CD14-positive monocyte (primary cell): ENCODE data around the gene ACYP2. TPM values are rescaled to one million over a fixed set of nuclear protein-coding genes. Genes with fewer than 3 reads are reported as not detected.
"Not testable (repeated sequence)": the region's sequence is repeated elsewhere in the genome, so short reads cannot be mapped to it uniquely, and the experiment has no call there.

Experiments
- DNase-seq, 3 donors: peaks; one replicate each; pipeline ENCODE4 v3.0.0-alpha.2; 2011 to 2022
- H2AFZ ChIP-seq: 2 replicates; pipeline ENCODE4 v1.6.0; 2012; ENCODE audit warnings: mild to moderate bottlenecking, low read depth, low read length, inconsistent platforms; ENCODE audit not compliant: insufficient read depth, poor library complexity, severe bottlenecking
- H3K27ac ChIP-seq, 2 donors: 1 replicate in 1 of 2; 2 replicates in 1 of 2; pipeline ENCODE4 v1.5.1; 2012 to 2013; ENCODE audit warnings: low read length in 2 of 2, control low read depth in 1 of 2, inconsistent platforms in 1 of 2, low read depth in 1 of 2, mild to moderate bottlenecking in 1 of 2
- H3K27me3 ChIP-seq, 2 donors: one replicate each; pipeline versions ENCODE4 v1.6.0 to v1.6.1; 2011 to 2013; ENCODE audit warnings: low read length in 2 of 2; ENCODE audit not compliant: control insufficient read depth in 2 of 2, insufficient read depth in 2 of 2
- H3K36me3 ChIP-seq, 2 donors: replicated peaks in 1 of 2; 1 replicate in 1 of 2; 2 replicates in 1 of 2; pipeline versions ENCODE4 v1.5.1 to v1.6.1; 2012 to 2013; ENCODE audit warnings: low read length in 2 of 2, control low read depth in 1 of 2, inconsistent platforms in 1 of 2, mild to moderate bottlenecking in 1 of 2; ENCODE audit not compliant: insufficient read depth in 2 of 2, control insufficient read depth in 1 of 2
- H3K4me1 ChIP-seq, 2 donors: 1 replicate in 1 of 2; 2 replicates in 1 of 2; pipeline versions ENCODE4 v1.5.1 to v1.6.1; 2012 to 2013; ENCODE audit warnings: low read length in 2 of 2, control low read depth in 1 of 2, inconsistent platforms in 1 of 2, mild to moderate bottlenecking in 1 of 2, moderate library complexity in 1 of 2; ENCODE audit not compliant: insufficient read depth in 2 of 2, control insufficient read depth in 1 of 2
- H3K4me2 ChIP-seq: replicated peaks from 2 replicates; pipeline ENCODE3; 2012; ENCODE audit warnings: low read length, moderate library complexity, mild to moderate bottlenecking; ENCODE audit not compliant: poor library complexity, severe bottlenecking; ENCODE audit errors: extremely low read depth
- H3K4me3 ChIP-seq, 3 experiments: fragments of 200-600 bp in 1 of 3; sonication (generic) in 1 of 3; replicated peaks in 1 of 3; 1 replicate in 2 of 3; 2 replicates in 1 of 3; pipeline ENCODE4 v1.5.1; 2011 to 2013; ENCODE audit warnings: low read length in 3 of 3, mild to moderate bottlenecking in 3 of 3, control low read depth in 2 of 3, low read depth in 2 of 3, inconsistent platforms in 1 of 3, moderate library complexity in 1 of 3
- H3K79me2 ChIP-seq: 2 replicates; pipeline ENCODE4 v1.6.0; 2012; ENCODE audit warnings: mild to moderate bottlenecking, control low read depth, inconsistent platforms, low read length, moderate library complexity; ENCODE audit not compliant: insufficient read depth
- H3K9ac ChIP-seq: 2 replicates; pipeline ENCODE4 v1.6.0; 2017; ENCODE audit warnings: low read length, mild to moderate bottlenecking; ENCODE audit not compliant: insufficient read depth, poor library complexity, severe bottlenecking
- H3K9me3 ChIP-seq, 2 donors: replicated peaks in 1 of 2; 1 replicate in 1 of 2; 2 replicates in 1 of 2; pipeline versions ENCODE4 v1.5.1 to v1.6.1; 2012 to 2013; ENCODE audit warnings: low read length in 2 of 2, control low read depth in 1 of 2; ENCODE audit not compliant: control insufficient read depth in 1 of 2, insufficient read depth in 1 of 2
- H4K20me1 ChIP-seq: 2 replicates; pipeline ENCODE4 v1.6.0; 2012; ENCODE audit warnings: mild to moderate bottlenecking, low read length, control low read depth, moderate library complexity; ENCODE audit not compliant: insufficient read depth
- H3K27ac Mint-ChIP-seq, 7 donors: one replicate each; pipeline ENCODE4 v1.8.0; 2020; ENCODE audit warnings: mild to moderate bottlenecking in 7 of 7, mixed read lengths in 7 of 7, moderate library complexity in 6 of 7, inconsistent platforms in 2 of 7
- H3K27me3 Mint-ChIP-seq, 3 donors: one replicate each; pipeline ENCODE4 v1.8.0; 2021 to 2022; ENCODE audit warnings: low read depth in 3 of 3, mild to moderate bottlenecking in 3 of 3, mixed read lengths in 3 of 3, moderate library complexity in 3 of 3, inconsistent platforms in 1 of 3
- H3K36me3 Mint-ChIP-seq, 2 donors: one replicate each; pipeline ENCODE4 v1.8.0; 2020; ENCODE audit warnings: mixed read lengths in 2 of 2, inconsistent platforms in 1 of 2, mild to moderate bottlenecking in 1 of 2
- H3K4me1 Mint-ChIP-seq: one replicate; pipeline ENCODE4 v1.8.0; 2020; ENCODE audit warnings: mild to moderate bottlenecking, mixed read lengths
- H3K4me3 Mint-ChIP-seq, 2 donors: one replicate each; pipeline ENCODE4 v1.8.0; 2020; ENCODE audit warnings: mild to moderate bottlenecking in 2 of 2, mixed read lengths in 2 of 2, moderate library complexity in 1 of 2
- H3K9me3 Mint-ChIP-seq, 7 donors: one replicate each; pipeline ENCODE4 v1.8.0; 2020 to 2022; ENCODE audit warnings: mixed read lengths in 7 of 7, mild to moderate bottlenecking in 6 of 7, moderate library complexity in 6 of 7, inconsistent platforms in 2 of 7
- CTCF ChIP-seq: fragments of 200-600 bp; IDR thresholded peaks from one replicate; pipeline ENCODE4 v1.8.0; 2022; ENCODE audit warnings: antibody characterized with exemption, mild to moderate bottlenecking
- WGBS: methylation state at CpG from one replicate; pipeline ENCODE4 v1.1.5; 2013; ENCODE audit warnings: missing lambda C conversion rate; ENCODE audit not compliant: insufficient coverage; 5-methylcytosine and 5-hydroxymethylcytosine counted together
- intact Hi-C, 2 donors: fragments of 100-400 bp; cut with micrococcal nuclease; formaldehyde crosslinking; loops; one replicate each; pipeline versions ENCODE4 v1.15.0 to v1.15.1; 2023
- polyA plus RNA-seq, 3 donors: library from polyadenylated mRNA; depleted of rRNA in 1 of 3; unstranded in 2 of 3; stranded (reverse) in 1 of 3; fragments of 300-500 nt in 2 of 3; fragments of >200 nt in 1 of 3; fragmentation: Illumina TruSeq in 2 of 3; gene quantifications; 1 replicate in 2 of 3; 2 replicates in 1 of 3; pipeline ENCODE4 v1.2.3, GENCODE V29; 2012 to 2021

The ACYP2 gene
- polyA plus RNA-seq, 3 donors, result 6.2 to 10.8 (median 10.3) TPM

- H3K27ac ChIP-seq, result no peak overlapping the region
- no peak overlapping the region for H3K9ac ChIP-seq
- H3K9me3 ChIP-seq, result no peaks in the 10 kb centered on the region
- no peak overlapping the region for H2AFZ ChIP-seq
- WGBS, result 96% methylated on average over 5 of the region's 8 CpGs
- Mint-ChIP-seq H3K4me3 (no peak overlapping the region), H3K4me1 (no peaks in the 10 kb centered on the region), H3K9me3 (peaks cover 0 to 6% (median 2%) of the 10 kb centered on the region in 7 donors), H3K36me3 (no peaks in the 10 kb centered on the region), H3K27me3 (peaks cover 2 to 3% (median 2%) of the 10 kb centered on the region in 3 donors), H3K27ac (no peak overlapping the region)
- intact Hi-C loops, result no loop called here
- no peak for TF ChIP-seq CTCF
- no peaks in the 10 kb centered on the region for H3K27me3 ChIP-seq
- no peak overlapping the region for H3K4me2 ChIP-seq
- no peaks in the 10 kb centered on the region for H3K4me1 ChIP-seq
- no peak for DNase-seq
- no peak overlapping the region for H3K4me3 ChIP-seq
- no peaks in the 10 kb centered on the region for H3K36me3 ChIP-seq
- no peaks in the 10 kb centered on the region for H4K20me1 ChIP-seq
- no peaks in the 10 kb centered on the region for H3K79me2 ChIP-seq
Observed at GRCh38 chr2:54318821-54319220, 203.4 kb downstream of the ACYP2 start.

- Mint-ChIP-seq H3K4me3 (no peak overlapping the region), H3K27me3 (peaks cover 2 to 4% (median 2%) of the 10 kb centered on the region in 3 donors), H3K9me3 (peaks cover 2 to 18% (median 8%) of the 10 kb centered on the region in 7 donors), H3K27ac (no peak overlapping the region), H3K4me1 (no peaks in the 10 kb centered on the region), H3K36me3 (no peaks in the 10 kb centered on the region)
- TF ChIP-seq CTCF, result no peak
- H3K27ac ChIP-seq, result no peak overlapping the region
- DNase-seq, result no peak
- peaks cover 0 to 12% of the 10 kb centered on the region in 2 donors for H3K9me3 ChIP-seq
- no peaks in the 10 kb centered on the region for H3K79me2 ChIP-seq
- H2AFZ ChIP-seq, result no peak overlapping the region
- intact Hi-C loops, result no loop called here
- no peaks in the 10 kb centered on the region for H3K27me3 ChIP-seq
- H3K36me3 ChIP-seq, result no peaks in the 10 kb centered on the region
- H3K4me3 ChIP-seq, result no peak overlapping the region
- H4K20me1 ChIP-seq, result no peaks in the 10 kb centered on the region
- WGBS, result 93% methylated on average over 2 of the region's 2 CpGs
- H3K9ac ChIP-seq, result no peak overlapping the region
- H3K4me1 ChIP-seq, result no peaks in the 10 kb centered on the region
- H3K4me2 ChIP-seq, result no peak overlapping the region
Observed at GRCh38 chr2:54321047-54321446, 205.6 kb downstream of the ACYP2 start.

GRCh38 chr2:54324517-54324916 lies 209.1 kb downstream of the ACYP2 start:
- H3K36me3 ChIP-seq, DNase-seq, H3K4me3 Mint-ChIP-seq, H3K4me2 ChIP-seq, H3K27me3 ChIP-seq, H3K9ac ChIP-seq, H3K4me1 Mint-ChIP-seq, H3K79me2 ChIP-seq, H3K4me3 ChIP-seq, H3K27ac ChIP-seq, H3K27ac Mint-ChIP-seq, H3K36me3 Mint-ChIP-seq, H2AFZ ChIP-seq, H4K20me1 ChIP-seq, intact Hi-C loops, H3K4me1 ChIP-seq: not testable (repeated sequence)
- WGBS, result 79% methylated on average over 2 of the region's 2 CpGs
- peaks cover 2 to 17% (median 9%) of the 10 kb centered on the region in 7 donors for H3K9me3 Mint-ChIP-seq
- H3K9me3 ChIP-seq, result peaks cover 0 to 12% of the 10 kb centered on the region in 2 donors
- H3K27me3 Mint-ChIP-seq, result peaks cover 6 to 11% (median 8%) of the 10 kb centered on the region in 3 donors
